Activated CD8-positive, alpha-beta memory T cell treated with anti-CD3 and anti-CD28 coated beads, Interleukin-2, amount 50 U/mL, for 48 hours (primary cell): ENCODE measurements around the gene LMTK2.
"Not testable (repeated sequence)": the region's sequence is repeated elsewhere in the genome, so short reads cannot be mapped to it uniquely, and the experiment has no call there.

ENCODE experiments used
- DNase-seq: peaks from one replicate; pipeline ENCODE4 v3.0.0-alpha.2; 2020

LMTK2 gene

GRCh38 chr7:98107313-98107721 is 655 bp downstream of the LMTK2 start:
- no peak for DNase-seq

- DNase-seq = no peak
Measured at GRCh38 chr7:98110249-98111022, 3.8 kb downstream of the LMTK2 start.

- no peak for DNase-seq
Measured at GRCh38 chr7:98112077-98112476, 5.4 kb downstream of the LMTK2 start.

- DNase-seq = no peak
Measured at GRCh38 chr7:98115746-98116525, 9.3 kb downstream of the LMTK2 start.

GRCh38 chr7:98116656-98117461 is 10.2 kb downstream of the LMTK2 start:
- DNase-seq = no peak

- DNase-seq = no peak
Measured at GRCh38 chr7:98119256-98119918, 12.7 kb downstream of the LMTK2 start.

GRCh38 chr7:98120559-98120958 is 13.9 kb downstream of the LMTK2 start:
- no peak for DNase-seq

GRCh38 chr7:98121388-98121787 is 14.7 kb downstream of the LMTK2 start:
- DNase-seq = not testable (repeated sequence)

- DNase-seq = no peak
Measured at GRCh38 chr7:98123365-98123696, 16.7 kb downstream of the LMTK2 start.

GRCh38 chr7:98125759-98126158 is 19.1 kb downstream of the LMTK2 start:
- DNase-seq = no peak

- no peak for DNase-seq
Measured at GRCh38 chr7:98126311-98127142, 19.9 kb downstream of the LMTK2 start.

- no peak for DNase-seq
Measured at GRCh38 chr7:98128346-98128745, 21.7 kb downstream of the LMTK2 start.

GRCh38 chr7:98130959-98131358 is 24.3 kb downstream of the LMTK2 start:
- DNase-seq = no peak

GRCh38 chr7:98133181-98133580 is 26.5 kb downstream of the LMTK2 start:
- DNase-seq = no peak

GRCh38 chr7:98133621-98134303 is 27.1 kb downstream of the LMTK2 start:
- DNase-seq = no peak

- DNase-seq = no peak
Measured at GRCh38 chr7:98134420-98135228, 28.0 kb downstream of the LMTK2 start.

GRCh38 chr7:98135984-98136383 is 29.3 kb downstream of the LMTK2 start:
- no peak for DNase-seq

- no peak for DNase-seq
Measured at GRCh38 chr7:98136423-98136822, 29.8 kb downstream of the LMTK2 start.

- DNase-seq = no peak
Measured at GRCh38 chr7:98137134-98137825, 30.6 kb downstream of the LMTK2 start.

GRCh38 chr7:98137826-98138151 is 31.1 kb downstream of the LMTK2 start:
- no peak for DNase-seq
